HG02943 (cell line): Measurements from ENCODE around the gene CLEC18A.
"Not testable (repeated sequence)": the region's sequence is repeated elsewhere in the genome, so short reads cannot be mapped to it uniquely, and the experiment has no call there.

Experiments
- ATAC-seq: cut with Tn5 transposase; IDR thresholded peaks from one replicate; pipeline ENCODE4 v1.9.1; 2021; ENCODE audit warnings: mild to moderate bottlenecking, low read depth, moderate library complexity; ENCODE audit not compliant: unreplicated experiment

CLEC18A gene

GRCh38 chr16:69951017-69951671 lies at the start of gene CLEC18A:
Gene CLEC18A (plus strand): TSS chr16:69951334. CDS start chr16:69951367, 33 bp downstream.
- ATAC-seq = not testable (repeated sequence)

- no peak for ATAC-seq
These were observed 47.2 kb upstream of the CLEC18A start for GRCh38 chr16:69903865-69904415.

- no peak for ATAC-seq
These were observed 46.5 kb upstream of the CLEC18A start for GRCh38 chr16:69904495-69905170.

- ATAC-seq = no peak
These were observed 46.0 kb upstream of the CLEC18A start for GRCh38 chr16:69905171-69905555.

GRCh38 chr16:69906838-69907401 lies 44.2 kb upstream of the CLEC18A start:
- ATAC-seq = no peak

- no peak for ATAC-seq
These were observed 42.1 kb upstream of the CLEC18A start for GRCh38 chr16:69909043-69909442.

- no peak for ATAC-seq
These were observed 41.4 kb upstream of the CLEC18A start for GRCh38 chr16:69909760-69910159.

- ATAC-seq = no peak
These were observed 40.2 kb upstream of the CLEC18A start for GRCh38 chr16:69910964-69911363.

GRCh38 chr16:69916462-69916861 lies 34.7 kb upstream of the CLEC18A start:
- no peak for ATAC-seq

GRCh38 chr16:69917311-69917710 lies 33.8 kb upstream of the CLEC18A start:
- no peak for ATAC-seq

GRCh38 chr16:69917739-69918138 lies 33.4 kb upstream of the CLEC18A start:
- no peak for ATAC-seq

GRCh38 chr16:69918241-69918640 lies 32.9 kb upstream of the CLEC18A start:
- no peak for ATAC-seq

GRCh38 chr16:69921127-69921526 lies 30.0 kb upstream of the CLEC18A start:
- no peak for ATAC-seq

GRCh38 chr16:69922200-69922599 lies 28.9 kb upstream of the CLEC18A start:
- no peak for ATAC-seq

- ATAC-seq = no peak
These were observed 26.9 kb upstream of the CLEC18A start for GRCh38 chr16:69924041-69924775.

- no peak for ATAC-seq
These were observed 26.4 kb upstream of the CLEC18A start for GRCh38 chr16:69924777-69925191.

- ATAC-seq = no peak
These were observed 25.8 kb upstream of the CLEC18A start for GRCh38 chr16:69925311-69925710.

GRCh38 chr16:69926241-69926640 lies 24.9 kb upstream of the CLEC18A start:
- ATAC-seq = no peak

- no peak for ATAC-seq
These were observed 23.9 kb upstream of the CLEC18A start for GRCh38 chr16:69927056-69927757.

- ATAC-seq = no peak
These were observed 22.2 kb upstream of the CLEC18A start for GRCh38 chr16:69928856-69929400.
